MM.1S (cell line): ENCODE measurements around the gene C1orf56.

Experiments
- CTCF ChIP-seq: fragments of 300-600 bp; sonication (generic); IDR thresholded peaks from 2 replicates; pipeline ENCODE4 v1.5.1; 2016; ENCODE audit warnings: antibody characterized with exemption, low read length, mixed read lengths
- EZH2 ChIP-seq: fragments of 300-600 bp; sonication (generic); optimal IDR thresholded peaks from 2 replicates; pipeline ENCODE3; 2017; ENCODE audit warnings: low read depth, mild to moderate bottlenecking, antibody characterized with exemption, low read length, mixed read lengths
- EZH2phosphoT487 ChIP-seq: fragments of 300-600 bp; sonication (generic); IDR thresholded peaks from 2 replicates; pipeline ENCODE4 v1.6.1; 2018; ENCODE audit warnings: antibody characterized with exemption, low read length

GRCh38 chr1:151010346-151010726 is 37.2 kb upstream of the C1orf56 start:
- TF ChIP-seq CTCF, result no peak
- TF ChIP-seq EZH2, result no peak
- no peak for TF ChIP-seq EZH2phosphoT487
